ENCODE measurements around the gene NISCH.
A peak's percentile ranks its signal among the peaks of the same experiment; 100 is the strongest.

The NISCH gene

DNA sequence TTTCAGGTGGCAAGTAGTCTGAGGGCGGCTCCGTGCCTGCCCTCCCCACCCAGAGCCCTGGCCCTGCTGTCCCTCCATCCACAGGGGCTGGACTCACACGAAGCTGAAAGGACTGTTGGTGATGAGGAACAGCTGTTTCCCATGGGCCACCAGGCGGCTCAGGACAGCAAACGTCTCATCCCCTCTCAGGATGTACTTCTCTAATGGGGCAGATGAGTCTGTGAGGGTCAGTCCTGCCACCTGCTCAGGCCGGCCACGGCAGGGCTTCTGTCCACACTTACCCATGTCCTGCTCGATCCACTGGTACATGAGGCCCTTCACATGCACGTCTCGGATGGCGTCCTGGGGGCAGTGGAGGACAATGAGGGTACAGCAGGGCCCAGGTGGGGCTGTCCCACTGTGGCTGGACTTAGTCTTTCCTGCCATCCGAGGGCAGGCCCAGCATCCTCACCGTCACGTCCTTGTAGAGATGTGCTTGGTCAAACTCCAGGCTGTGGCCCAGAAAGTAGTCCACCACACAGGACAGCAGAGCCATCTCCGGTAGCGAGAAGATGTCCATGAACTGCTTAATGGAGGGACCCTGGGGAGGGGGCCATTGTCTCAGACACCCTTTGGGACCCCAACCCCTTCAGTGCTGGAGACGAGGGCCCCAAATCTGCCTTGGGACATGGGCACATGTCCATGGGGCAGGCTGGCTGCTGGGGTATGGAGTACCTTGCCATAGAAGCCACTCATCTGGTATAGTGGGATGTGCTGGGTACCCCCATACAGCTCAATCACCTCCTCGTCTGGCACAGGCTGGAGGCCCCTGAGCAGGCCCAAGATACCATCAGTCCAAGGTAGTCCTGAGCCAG lies 72.6 kb downstream of the NISCH start:
- peak; percentile 18 for DNase-seq

DNA sequence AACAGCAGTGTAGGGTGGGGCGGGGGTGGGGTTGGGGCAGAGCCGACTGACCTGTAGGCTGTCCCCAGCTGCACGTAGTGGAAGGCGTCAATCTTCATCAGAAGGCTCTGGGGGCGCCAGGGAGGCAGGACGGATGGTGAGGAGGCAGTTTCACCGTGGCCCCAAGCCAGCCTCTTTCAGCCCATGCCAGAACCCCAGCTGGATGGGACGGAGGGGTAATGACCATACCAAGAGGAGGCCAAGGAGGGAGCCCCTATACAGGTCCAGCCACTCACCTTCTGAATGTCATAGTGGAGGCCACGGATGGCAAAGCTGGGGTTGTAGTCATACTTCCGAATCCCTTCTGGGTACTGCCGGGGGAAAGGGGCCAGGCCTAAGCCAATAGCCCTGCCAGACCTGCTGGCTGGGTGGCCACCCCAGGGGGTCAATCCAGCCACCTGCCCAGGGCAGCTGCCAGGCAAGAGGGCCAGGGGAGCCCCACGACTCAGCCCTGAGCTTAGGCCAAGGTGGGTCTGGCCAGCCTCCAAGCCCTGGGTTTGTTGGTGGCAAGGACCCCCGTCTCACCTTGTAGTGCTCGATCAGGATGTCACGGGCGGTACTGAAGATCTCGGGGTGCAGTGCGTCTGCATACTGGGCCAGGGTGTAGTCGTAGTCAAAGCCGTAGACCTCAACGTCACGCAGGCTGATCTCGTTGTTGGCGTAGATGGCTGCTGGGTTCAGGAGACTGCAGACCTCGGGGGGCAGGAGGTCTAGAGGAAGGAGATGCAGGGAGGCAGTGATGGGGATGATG lies 73.4 kb downstream of the NISCH start:
- DNase-seq: peak; percentile 18

DNA sequence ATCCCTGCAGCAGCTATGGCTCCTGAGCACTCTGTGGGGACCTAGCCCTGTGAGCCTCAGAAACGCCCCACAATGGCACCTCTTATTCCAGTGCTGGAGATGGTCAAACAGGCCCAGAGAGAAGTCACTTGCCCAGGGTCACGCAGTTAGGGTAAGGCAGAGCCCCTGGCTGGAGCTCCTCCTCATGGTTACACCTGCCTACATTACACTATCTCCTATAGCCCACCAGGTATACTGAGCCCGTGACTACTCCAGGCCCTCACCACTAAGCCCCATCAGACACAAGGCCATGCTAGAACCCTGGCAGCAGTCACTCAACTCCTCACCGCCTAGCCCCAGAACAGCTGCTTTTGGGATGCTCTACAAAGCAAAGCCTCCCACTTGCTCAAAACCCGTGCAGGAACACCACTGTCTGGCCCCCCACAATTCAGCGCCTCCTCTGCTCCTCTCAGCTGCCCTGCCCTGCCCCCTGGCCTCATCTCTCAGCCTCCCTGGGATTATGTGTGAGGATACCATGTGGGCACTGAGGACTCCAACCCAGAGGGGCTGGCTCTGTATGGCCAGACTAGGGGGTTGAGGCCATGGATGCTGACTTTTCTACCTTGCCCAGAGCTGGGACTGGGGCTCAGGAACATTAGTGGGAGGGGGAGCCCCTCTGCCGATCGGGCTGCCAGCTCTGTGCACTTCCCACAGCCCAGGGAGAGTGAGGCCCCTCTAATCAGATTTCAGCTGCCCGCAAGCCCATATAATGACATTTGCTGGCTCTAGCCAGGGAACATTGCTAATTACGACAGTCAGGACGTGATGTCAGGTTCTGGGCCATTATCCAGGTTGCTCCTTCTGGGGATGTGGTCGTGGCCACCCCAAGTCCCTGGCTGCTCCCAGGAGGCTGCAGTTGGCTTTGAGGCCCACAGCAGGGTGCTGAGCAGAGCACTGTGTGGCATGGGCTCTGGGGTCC lies 74.3 kb downstream of the NISCH start:
- DNase-seq: peak; percentile 28

DNA sequence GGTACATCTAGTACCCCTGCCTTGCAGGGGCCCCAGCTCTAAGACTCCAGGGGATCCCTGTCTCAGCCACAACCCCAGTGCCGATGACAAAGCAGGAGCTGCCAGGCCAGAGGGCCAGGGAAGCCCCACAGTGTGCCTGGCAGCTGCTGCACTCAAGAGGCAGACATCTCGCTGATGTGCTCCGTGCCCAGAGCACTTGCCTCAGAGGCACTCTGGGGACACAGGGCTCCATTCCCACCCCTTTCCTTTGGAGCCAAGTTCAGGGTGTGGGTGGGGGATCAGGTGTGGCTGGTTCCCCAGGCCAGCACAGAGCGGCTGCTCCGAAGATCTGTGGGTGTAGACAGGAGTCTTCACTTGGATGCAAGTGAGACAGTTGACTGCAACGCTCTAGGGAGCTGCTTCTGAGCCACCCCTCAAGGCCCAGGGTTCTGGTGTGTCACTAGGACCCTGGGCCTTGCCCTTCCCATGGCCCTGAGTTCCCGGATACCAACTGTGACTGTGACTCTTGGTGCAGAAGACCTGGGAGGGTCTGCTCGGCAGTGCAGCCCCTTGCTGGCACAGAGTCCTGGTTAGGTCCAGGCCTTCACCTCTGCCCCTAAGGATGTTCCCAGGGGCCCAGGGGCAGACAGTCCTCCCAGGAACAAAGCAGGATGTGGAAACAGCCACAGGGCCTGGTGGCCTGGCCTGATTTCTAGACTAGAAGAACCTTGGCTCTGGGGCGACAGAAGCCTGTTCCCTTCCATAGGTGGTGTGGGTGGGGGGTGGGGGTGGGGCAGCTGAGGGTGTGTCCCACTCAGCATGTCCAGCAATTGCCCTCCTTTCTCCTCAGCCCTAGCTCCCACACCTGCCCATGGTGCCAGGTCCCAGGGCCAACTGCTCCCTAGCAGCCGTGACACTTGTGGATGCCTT lies 75.8 kb downstream of the NISCH start:
- peak; percentile 20 for DNase-seq

DNA sequence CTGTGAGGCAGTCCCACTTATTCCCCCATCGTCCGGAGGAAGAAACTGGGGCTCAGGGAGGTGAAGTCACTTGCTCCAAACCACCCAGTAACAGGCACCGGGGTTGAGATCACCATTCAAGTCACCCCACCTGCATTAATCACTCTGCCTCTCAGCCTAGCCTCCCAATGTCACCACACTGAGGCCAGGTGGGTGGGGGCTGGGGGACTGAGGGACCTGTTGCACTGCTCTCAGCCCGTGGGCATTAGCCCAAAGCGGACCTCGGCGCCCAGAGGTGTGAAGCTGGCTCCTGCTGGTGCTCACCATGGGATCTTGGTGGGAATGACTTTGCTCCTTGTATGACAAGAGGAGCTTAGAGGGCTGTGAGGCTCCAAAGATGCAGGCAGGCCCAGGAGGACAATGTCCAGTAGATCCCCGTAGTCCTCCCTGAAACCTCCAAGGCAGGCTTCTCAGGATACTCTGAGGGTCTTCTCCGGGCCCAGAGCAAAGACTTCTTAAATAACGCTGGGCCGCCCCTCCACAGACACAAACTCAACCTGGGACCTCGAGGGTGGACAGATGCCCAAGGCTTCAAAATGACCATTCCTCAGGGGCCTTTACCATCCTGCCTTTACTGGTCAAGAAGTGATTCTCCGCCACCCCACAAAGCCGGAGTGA lies 76.6 kb downstream of the NISCH start:
- DNase-seq: no peak

DNA sequence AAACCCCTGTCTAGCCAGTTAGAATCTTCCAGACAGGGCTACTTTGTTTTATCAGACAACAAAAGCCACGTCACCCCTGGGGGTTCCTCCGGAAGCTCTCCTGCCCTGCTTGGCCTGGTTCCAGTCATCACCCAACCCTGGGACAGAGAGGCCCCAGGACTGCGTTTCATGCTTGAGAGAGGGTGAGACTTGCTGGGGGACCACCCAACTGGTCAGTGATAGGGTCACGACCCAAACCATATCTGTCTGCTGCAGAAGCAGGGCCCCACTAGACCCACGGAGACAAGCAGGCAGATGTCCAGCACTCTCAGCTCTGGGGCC lies 77.1 kb downstream of the NISCH start:
- no peak for DNase-seq

DNA sequence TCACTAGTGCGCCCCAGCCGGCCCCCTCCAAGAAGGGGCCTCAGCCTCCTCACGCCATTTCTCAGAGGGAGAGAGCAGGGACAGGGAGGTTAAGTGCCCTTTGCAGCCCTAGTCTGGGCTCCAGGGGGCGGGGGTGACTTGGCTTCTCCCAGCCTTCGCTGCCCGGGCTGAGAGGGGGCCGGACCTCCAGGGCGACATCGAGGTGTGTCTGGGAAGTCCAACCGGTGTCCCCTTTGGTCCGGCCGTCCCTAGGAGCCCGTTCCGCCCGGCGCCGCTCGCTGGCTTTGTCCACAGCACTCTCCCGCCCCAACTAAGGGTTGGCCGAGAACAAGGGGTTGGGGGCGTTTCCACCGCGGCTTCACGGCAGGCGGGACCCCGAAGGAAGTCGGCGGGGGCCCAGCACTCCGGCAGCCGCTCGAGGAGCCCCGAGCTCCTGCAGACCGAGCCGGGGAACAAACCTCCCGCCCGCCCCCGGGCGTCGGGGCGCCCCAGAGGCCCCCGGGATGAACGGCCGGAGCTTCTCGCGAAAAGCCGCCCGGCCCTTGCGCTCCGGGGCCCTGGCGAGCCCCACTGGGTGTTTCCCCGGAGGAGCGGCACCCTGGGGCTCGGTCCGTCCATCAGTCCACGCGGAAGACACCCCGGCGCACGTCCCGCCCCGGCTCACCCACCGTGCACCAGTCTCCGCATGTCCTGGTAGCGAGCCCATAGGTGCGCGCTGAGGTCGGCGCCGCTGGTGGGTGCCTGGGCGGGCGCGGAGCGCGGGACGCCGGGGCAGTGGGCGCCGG lies 77.6 kb downstream of the NISCH start:
- peak; percentile 55 for DNase-seq

DNA sequence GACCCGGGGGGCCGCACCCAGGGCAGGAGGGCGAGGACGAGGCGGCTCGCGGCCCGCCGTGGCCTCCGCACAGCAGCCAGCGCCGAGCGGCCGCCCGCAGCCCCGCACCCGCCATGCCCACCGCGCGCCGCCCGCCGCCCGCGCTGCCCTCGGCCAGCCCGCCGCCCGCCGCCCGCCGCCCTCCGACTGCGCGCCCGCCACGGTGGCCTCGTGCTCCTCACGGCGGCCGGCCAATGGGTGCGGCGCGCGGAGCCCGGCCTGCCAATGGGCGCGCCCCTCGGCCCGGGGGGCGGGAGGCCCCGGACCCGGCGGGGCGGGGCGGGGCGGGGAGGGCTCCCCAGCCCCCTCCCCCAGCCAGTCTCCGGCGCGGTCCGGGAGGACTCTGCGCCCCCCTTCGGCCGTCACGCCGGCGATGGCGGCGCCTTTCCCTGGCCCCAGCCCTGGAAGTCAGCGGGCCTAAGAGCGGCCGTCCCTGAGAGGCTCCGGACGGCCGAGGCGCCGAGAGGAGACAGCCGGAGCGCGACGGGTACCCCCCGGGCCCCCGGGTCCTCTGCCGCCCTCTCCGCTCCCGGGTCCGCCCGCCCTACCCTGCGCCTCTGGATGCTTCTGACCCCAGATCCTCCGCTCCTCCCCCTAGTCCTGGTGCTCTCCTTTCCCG lies 78.3 kb downstream of the NISCH start, which contains the start of gene NT5DC2:
NT5DC2 (minus strand) TSS at position 235 of the 658 bp plus-strand sequence; CDS start at position 115, 120 bp downstream.
- peak; percentile 87 for DNase-seq

DNA sequence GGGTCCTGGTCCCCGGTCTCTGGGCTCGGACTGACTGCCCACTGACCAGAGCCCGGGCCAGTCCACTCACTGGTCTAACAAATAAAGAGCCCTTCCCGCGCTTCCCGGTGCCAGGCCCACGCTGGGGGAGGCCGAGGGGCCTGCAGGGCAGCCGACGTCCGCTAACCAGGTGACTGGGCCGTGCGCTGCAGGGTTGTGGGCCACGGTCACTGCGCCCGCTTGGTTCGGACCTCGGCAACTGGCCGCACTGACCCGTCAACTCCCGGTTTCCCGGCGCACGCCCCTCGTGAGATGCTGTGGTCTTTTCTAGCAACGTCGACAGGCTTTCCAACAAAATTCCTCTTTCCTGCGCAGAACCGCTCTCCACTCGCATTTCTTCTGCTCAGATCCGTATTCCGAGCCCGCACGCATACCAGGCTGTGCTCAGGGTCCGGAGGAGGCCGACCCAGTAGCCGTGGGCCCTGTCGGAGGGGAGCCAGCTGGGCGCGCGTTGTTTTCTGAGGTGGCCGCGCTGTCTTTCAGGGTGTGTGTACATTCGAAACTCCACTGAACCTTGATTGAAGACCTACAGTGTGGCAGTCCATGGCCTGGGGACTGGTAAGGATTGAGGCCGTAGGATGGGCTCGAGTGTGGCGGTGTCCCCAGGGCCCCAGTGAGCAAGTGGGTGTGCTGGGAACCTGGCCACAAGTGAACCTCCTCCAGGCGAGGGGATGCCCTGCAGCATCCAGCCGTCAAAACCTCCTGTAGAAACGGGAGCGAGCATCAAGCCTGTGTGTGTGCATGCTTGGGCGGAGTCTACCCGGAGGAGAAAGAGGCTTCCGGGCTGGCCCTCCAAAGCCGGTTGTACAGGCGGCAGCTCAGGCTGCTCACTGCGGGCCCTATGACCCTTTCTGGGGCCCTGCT lies 79.1 kb downstream of the NISCH start:
- peak; percentile 47 for DNase-seq

DNA sequence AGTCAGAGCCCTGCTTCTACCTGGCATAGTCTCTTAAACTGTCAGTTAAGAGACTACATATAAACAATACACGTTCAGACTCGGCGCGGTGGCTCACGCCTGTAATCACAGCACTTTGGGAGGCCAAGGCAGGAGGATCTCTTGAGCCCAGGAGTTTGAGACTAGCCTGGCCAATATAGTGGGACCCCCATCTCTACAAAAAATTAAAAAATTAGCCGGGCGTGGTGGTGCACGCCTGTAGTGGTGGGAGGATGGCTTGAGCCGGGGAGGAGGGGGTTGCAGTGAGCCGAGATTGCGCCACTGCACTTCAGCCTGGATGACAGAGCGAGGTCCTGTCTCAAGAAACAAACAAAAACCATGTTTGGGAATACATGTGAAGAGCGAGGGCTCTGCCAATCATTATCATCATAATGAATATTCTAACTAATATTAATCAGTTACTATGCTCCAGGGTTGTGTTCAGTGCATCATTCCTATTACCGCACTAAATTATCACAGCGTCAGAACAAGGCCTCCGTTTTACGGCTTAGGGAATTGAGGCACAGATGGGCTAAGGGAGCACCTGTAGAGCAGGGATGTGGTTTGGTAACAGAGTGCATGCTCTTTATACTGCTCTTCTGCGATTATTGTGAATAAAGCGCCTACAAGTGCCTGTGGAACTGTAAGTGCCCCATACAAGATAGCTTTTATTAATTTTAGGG lies 80.2 kb downstream of the NISCH start:
- peak; percentile 12 for DNase-seq

DNA sequence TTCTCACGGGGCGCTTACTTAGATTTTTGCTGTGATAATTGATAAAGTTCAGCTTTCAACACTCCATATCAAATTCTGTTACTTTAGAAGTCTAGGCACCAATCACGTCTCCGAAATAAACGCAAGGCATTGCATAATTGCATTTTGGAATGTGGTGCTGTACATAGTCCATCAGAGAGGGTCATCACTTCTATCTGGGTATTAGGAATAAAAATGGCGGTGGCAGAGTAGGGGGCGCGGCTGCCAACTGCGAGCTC lies 80.6 kb downstream of the NISCH start:
- DNase-seq: no peak

DNA sequence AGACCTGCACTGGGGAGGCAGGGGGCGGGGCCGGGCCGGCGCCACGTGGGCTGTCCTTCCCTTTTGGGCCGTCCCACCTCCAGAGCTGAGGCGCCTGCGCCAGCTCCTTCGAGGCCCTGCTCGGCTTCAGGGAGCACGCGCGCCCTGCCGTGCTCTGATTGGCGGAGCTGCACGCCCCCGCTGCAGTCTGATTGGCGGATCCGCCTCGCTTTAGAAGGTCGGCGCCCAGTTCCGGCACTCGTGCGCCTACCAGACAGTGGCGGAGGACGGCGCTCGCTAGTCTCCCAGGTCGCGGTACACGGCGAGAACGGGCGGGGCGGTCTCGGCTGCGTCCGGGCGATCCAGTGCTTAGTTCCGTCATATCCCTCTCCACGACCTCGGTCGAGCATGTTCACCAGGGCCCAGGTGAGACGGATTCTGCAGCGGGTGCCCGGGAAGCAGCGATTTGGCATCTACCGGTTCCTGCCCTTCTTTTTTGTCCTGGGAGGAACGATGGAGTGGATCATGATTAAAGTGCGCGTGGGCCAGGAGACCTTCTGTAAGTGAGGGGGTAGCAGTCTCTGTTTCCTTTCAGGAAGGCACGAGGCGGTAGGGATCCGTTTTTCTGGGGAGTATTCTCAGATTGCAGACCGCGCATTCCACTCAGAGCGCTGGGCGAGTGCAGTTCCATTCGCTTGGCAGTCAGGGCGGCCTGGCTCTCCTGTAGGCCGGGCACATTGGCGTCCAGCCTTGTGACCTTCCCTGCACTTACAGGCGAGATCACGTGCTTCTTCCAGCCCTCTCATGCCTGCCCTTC lies 81.2 kb downstream of the NISCH start, which contains the start of gene UQCC5:
UQCC5 (plus strand) TSS at position 237 of the 796 bp plus-strand sequence; CDS start at position 388, 151 bp downstream.
- DNase-seq: peak; percentile 99

DNA sequence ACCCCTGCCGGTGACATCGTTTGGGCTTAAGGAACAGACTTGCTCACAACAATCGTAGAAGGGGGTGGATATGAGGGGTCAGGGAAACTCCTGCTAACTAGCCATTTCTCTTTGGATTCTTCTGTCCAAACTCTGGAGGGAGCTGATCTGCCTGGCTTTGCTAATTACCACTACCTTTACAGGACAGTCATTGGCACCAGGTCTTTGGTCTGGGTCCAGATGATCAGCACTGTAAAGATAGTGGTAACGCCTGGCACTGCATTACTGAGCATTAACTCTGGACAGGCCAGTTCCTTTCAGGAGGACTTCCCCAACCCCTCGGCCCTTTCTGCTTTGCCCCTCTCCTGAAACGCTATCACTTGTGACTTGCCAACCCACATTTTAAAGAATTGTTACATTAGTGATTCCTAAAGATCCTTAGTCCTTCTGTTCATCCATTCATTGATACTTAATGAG lies 81.8 kb downstream of the NISCH start:
- no peak for DNase-seq

DNA sequence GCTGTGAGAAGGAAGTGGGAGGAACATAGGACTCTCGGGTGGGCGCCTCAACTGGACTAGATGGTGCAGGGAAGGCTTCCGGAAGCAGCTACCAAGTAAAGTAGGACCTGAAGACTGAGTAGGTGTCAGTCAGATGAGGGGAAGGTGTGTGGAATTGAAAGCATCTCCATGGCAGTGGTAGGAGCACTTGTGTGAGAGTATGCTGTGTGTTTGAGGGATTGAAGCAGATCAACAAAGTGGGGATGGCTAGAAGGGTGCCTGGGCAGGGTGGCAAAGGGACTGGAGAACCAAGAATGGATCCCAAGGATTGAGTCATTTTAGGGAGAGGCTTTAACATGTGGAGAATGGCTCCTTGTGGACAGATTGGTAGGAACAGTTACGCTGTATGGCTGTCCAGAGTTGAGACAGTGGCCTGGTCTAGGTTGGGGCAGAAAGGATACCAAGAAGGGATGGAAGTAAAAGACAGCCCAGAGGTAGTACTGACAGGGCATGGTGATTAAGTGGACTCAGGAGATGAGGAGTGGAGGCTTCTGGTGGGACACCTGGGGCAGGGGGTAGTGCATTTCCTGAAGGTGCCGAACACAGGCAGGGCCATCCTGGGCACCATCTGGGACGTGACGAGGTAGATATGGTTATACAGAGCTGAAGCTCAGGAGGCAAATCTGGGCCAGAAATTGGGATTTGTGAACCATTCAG lies 82.5 kb downstream of the NISCH start:
- no peak for DNase-seq

DNA sequence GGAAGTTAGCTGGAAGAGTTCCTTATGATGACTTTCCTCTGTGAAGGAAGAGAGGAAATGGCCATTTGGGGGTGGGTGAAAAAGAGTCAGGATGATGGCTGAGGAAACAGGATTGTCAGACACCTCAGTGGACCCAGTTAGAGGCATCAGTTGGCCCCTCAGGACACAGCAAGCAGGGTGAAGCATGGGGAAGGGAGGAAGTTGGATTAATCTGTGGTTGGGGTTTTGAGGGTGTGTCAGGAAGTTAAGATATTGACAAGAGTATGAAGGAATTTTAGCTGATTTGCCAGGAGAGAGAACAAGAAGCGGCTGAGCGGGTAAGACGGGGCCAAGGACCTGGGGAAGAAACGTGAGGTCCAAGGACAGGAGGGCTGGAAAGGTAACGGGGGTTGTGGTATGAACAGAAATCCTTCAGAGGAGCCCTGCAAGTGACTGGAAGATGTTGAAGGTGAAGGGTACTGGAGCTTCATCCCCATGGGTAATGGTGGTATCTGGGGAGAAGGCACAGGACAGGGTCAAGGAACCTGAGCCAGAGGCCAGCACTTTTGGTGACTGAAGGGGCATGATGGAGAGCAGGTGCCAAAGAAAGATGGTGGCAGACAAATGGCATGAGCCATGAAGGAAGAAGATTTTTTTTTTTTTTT lies 83.7 kb downstream of the NISCH start:
- no peak for DNase-seq

DNA sequence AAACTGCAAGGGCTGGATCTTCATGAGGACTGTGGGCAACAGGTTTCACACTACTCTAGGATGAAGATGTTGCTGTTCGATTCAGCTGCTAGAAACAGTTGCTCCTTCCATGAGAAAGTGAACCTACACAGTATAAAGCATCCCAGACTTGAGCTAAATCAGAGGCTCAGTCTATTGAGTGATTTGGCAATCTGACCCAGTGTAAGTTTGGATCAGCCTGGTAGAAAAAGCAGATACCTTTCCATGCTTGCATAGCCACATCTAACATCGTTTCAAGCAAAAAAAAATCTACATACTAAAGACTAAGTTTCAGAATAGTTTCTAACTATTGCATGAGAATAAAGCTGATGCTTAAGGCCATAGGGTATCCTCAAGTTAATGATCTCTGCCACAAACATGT lies 85.6 kb downstream of the NISCH start:
- DNase-seq: no peak
